ENCODE measurements around the gene BCAT1. TPM values are rescaled to one million over a fixed set of nuclear protein-coding genes. Genes with fewer than 3 reads are reported as not detected.

Gene BCAT1
- total and polyA plus RNA-seq, 9 of the 15 experiments (the other 6 are each of a cell fraction or from before 2014, with no cell fraction given) = 38.5 to 157 (median 66.8) TPM

DNA sequence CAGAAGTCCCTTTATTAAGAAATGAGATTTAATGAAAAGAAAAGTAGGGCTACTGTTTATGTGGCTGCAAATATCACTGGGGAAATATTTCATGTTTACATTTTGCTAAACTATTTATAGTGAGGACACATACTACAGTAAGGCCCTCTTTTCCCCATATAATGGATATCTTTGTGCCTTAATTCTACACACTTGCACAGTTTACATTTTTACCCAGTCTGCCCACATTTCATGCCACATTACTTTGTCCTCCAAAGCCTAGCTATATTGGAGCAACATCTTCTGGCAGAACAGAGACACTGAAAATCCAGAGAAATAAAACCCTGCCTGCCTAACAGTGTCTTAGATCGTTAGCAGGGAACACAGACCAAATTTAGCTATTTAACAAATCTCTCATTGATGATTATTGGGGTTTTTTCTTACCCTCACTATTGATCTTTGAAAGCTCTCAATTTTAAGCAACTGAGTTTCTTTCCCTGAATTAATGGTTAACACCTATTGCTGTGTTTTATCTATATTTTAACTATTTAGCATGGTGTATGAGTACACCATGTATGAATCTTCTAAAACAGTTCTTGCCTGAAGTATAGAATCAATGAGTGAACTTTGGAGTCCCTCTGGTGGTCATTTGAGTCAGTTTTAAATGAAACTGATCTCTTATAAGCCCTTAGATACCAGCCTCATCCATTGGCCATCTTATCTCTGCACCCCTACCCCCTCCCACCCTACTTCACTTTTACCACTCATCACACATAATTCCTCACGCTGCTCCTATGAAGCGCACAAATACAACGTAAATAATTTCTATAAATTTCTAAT is 170.2 kb downstream of the BCAT1 start (continued):
- no peak for TF ChIP-seq KAT7 (CRISPR knock-in tag; IDR thresholded peaks at IDR 0.05; ENCODE audit: borderline replicate concordance)
- no peak for TF ChIP-seq RB1 (IDR thresholded peaks at IDR 0.05; ENCODE audit: low read depth)
- TF ChIP-seq, protein P1, sequence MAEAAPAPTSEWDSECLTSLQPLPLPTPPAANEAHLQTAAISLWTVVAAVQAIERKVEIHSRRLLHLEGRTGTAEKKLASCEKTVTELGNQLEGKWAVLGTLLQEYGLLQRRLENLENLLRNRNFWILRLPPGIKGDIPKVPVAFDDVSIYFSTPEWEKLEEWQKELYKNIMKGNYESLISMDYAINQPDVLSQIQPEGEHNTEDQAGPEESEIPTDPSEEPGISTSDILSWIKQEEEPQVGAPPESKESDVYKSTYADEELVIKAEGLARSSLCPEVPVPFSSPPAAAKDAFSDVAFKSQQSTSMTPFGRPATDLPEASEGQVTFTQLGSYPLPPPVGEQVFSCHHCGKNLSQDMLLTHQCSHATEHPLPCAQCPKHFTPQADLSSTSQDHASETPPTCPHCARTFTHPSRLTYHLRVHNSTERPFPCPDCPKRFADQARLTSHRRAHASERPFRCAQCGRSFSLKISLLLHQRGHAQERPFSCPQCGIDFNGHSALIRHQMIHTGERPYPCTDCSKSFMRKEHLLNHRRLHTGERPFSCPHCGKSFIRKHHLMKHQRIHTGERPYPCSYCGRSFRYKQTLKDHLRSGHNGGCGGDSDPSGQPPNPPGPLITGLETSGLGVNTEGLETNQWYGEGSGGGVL (CRISPR knock-in tag; IDR thresholded peaks at IDR 0.05) = no peak
- no peak for TF ChIP-seq ZSCAN32 (CRISPR knock-in tag; IDR thresholded peaks at IDR 0.05)
- no peak for TF ChIP-seq SRF (CRISPR knock-in tag; IDR thresholded peaks at IDR 0.05)
- no peak for TF ChIP-seq PHF20 (IDR thresholded peaks at IDR 0.05; ENCODE audit: partially characterized antibody)
- TF ChIP-seq BDP1 (IDR thresholded peaks at IDR 0.05; ENCODE audit: insufficient read depth, insufficient read length) = no peak
- no peak for TF ChIP-seq RHOXF2B (CRISPR knock-in tag; conservative IDR thresholded peaks at IDR 0.05)
- TF ChIP-seq, protein P2, sequence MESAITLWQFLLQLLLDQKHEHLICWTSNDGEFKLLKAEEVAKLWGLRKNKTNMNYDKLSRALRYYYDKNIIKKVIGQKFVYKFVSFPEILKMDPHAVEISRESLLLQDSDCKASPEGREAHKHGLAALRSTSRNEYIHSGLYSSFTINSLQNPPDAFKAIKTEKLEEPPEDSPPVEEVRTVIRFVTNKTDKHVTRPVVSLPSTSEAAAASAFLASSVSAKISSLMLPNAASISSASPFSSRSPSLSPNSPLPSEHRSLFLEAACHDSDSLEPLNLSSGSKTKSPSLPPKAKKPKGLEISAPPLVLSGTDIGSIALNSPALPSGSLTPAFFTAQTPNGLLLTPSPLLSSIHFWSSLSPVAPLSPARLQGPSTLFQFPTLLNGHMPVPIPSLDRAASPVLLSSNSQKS (CRISPR knock-in tag; IDR thresholded peaks at IDR 0.05) = no peak
- TF ChIP-seq ETS2 (tag; IDR thresholded peaks at IDR 0.05; ENCODE audit: borderline replicate concordance, poor library complexity, severe bottlenecking) = no peak
- TF ChIP-seq NUFIP1 (IDR thresholded peaks at IDR 0.05; ENCODE audit: partially characterized antibody) = no peak
- no peak for TF ChIP-seq ATF1 (CRISPR knock-in tag; IDR thresholded peaks at IDR 0.05)
- TF ChIP-seq ATF1 (tag; IDR thresholded peaks at IDR 0.05) = no peak
- TF ChIP-seq PHF21A (IDR thresholded peaks at IDR 0.05; ENCODE audit: borderline replicate concordance, low read depth) = no peak
- TF ChIP-seq KLF10 (CRISPR knock-in tag; IDR thresholded peaks at IDR 0.05) = no peak
- TF ChIP-seq, protein P3, sequence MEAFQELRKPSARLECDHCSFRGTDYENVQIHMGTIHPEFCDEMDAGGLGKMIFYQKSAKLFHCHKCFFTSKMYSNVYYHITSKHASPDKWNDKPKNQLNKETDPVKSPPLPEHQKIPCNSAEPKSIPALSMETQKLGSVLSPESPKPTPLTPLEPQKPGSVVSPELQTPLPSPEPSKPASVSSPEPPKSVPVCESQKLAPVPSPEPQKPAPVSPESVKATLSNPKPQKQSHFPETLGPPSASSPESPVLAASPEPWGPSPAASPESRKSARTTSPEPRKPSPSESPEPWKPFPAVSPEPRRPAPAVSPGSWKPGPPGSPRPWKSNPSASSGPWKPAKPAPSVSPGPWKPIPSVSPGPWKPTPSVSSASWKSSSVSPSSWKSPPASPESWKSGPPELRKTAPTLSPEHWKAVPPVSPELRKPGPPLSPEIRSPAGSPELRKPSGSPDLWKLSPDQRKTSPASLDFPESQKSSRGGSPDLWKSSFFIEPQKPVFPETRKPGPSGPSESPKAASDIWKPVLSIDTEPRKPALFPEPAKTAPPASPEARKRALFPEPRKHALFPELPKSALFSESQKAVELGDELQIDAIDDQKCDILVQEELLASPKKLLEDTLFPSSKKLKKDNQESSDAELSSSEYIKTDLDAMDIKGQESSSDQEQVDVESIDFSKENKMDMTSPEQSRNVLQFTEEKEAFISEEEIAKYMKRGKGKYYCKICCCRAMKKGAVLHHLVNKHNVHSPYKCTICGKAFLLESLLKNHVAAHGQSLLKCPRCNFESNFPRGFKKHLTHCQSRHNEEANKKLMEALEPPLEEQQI (IDR thresholded peaks at IDR 0.05) = peak; percentile 51; the same call in 1 of the 2 replicates
- TF ChIP-seq, protein P4, sequence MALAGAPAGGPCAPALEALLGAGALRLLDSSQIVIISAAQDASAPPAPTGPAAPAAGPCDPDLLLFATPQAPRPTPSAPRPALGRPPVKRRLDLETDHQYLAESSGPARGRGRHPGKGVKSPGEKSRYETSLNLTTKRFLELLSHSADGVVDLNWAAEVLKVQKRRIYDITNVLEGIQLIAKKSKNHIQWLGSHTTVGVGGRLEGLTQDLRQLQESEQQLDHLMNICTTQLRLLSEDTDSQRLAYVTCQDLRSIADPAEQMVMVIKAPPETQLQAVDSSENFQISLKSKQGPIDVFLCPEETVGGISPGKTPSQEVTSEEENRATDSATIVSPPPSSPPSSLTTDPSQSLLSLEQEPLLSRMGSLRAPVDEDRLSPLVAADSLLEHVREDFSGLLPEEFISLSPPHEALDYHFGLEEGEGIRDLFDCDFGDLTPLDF (CRISPR knock-in tag; IDR thresholded peaks at IDR 0.05) = no peak
- TF ChIP-seq ZNF830 (CRISPR knock-in tag; IDR thresholded peaks at IDR 0.05) = no peak
- no peak for TF ChIP-seq PYGO2 (tag; IDR thresholded peaks at IDR 0.05)
- no peak for TF ChIP-seq MAZ (CRISPR knock-in tag; conservative IDR thresholded peaks at IDR 0.05 in 1 of 2, IDR thresholded peaks at IDR 0.05 in 1 of 2)
